T-helper 22 cell (primary cell): Measurements from ENCODE around the gene SSBP4.

Experiments
- DNase-seq: peaks from one replicate; pipeline ENCODE4 v3.0.0-alpha.2; 2020; ENCODE audit warnings: low read depth

Gene SSBP4

GRCh38 chr19:18445262-18445948 lies 26.2 kb downstream of the SSBP4 start:
- no peak for DNase-seq

GRCh38 chr19:18446145-18446810 lies 27.1 kb downstream of the SSBP4 start:
- DNase-seq = no peak

GRCh38 chr19:18446811-18447359 lies 27.7 kb downstream of the SSBP4 start:
- DNase-seq = no peak

- no peak for DNase-seq
Observed at GRCh38 chr19:18449552-18449951, 30.4 kb downstream of the SSBP4 start.

- DNase-seq = no peak
Observed at GRCh38 chr19:18450021-18450930, 31.1 kb downstream of the SSBP4 start.

GRCh38 chr19:18450931-18451836 lies 32.0 kb downstream of the SSBP4 start:
- DNase-seq = peak; percentile 60

- no peak for DNase-seq
Observed at GRCh38 chr19:18452386-18452785, 33.2 kb downstream of the SSBP4 start.

GRCh38 chr19:18453269-18454024 lies 34.2 kb downstream of the SSBP4 start:
- DNase-seq = no peak

GRCh38 chr19:18456279-18456678 lies 37.1 kb downstream of the SSBP4 start:
- no peak for DNase-seq

GRCh38 chr19:18456974-18457373 lies 37.8 kb downstream of the SSBP4 start:
- DNase-seq = no peak

- DNase-seq = no peak
Observed at GRCh38 chr19:18457483-18458331, 38.5 kb downstream of the SSBP4 start.

- no peak for DNase-seq
Observed at GRCh38 chr19:18460900-18461299, 41.7 kb downstream of the SSBP4 start.

- DNase-seq = no peak
Observed at GRCh38 chr19:18461471-18461870, 42.3 kb downstream of the SSBP4 start.

GRCh38 chr19:18464646-18465045 lies 45.4 kb downstream of the SSBP4 start:
- no peak for DNase-seq

- DNase-seq = no peak
Observed at GRCh38 chr19:18465214-18465963, 46.2 kb downstream of the SSBP4 start.

- DNase-seq = no peak
Observed at GRCh38 chr19:18465964-18466339, 46.8 kb downstream of the SSBP4 start.

- DNase-seq = no peak
Observed at GRCh38 chr19:18466354-18466753, 47.2 kb downstream of the SSBP4 start.

- DNase-seq = no peak
Observed at GRCh38 chr19:18467978-18468377, 48.8 kb downstream of the SSBP4 start.

- no peak for DNase-seq
Observed at GRCh38 chr19:18468517-18468916, 49.3 kb downstream of the SSBP4 start.
